Transverse colon (tissue), 4 donors: ENCODE data around the gene CADM1.

ENCODE experiments used
- EP300 ChIP-seq: sonication (generic); formaldehyde crosslinking; IDR thresholded peaks from one replicate; pipeline ENCODE4 v1.6.1; 2017; ENCODE audit warnings: antibody characterized with exemption, low read depth
- POLR2A ChIP-seq: fragments of 450-650 bp; IDR thresholded peaks from one replicate; pipeline ENCODE4 v1.6.1; 2016; ENCODE audit warnings: antibody characterized with exemption, mild to moderate bottlenecking, moderate library complexity
- POLR2AphosphoS5 ChIP-seq, 3 donors: sonication (generic); formaldehyde crosslinking; IDR thresholded peaks; one replicate each; pipeline ENCODE4 v1.6.1; 2016; ENCODE audit warnings: antibody characterized with exemption in 3 of 3
- TF ChIP-seq, protein P1 (sequence below), 5 experiments: fragments of 200-600 bp in 3 of 5; fragments of 450-650 bp in 2 of 5; sonication (generic) in 3 of 5; IDR thresholded peaks; 1 replicate in 2 of 5; 2 replicates in 3 of 5; pipeline ENCODE4 v1.5.1; 2016 to 2017; ENCODE audit warnings: antibody characterized with exemption in 5 of 5, inconsistent platforms in 3 of 5, mild to moderate bottlenecking in 2 of 5, moderate library complexity in 1 of 5

DNA sequence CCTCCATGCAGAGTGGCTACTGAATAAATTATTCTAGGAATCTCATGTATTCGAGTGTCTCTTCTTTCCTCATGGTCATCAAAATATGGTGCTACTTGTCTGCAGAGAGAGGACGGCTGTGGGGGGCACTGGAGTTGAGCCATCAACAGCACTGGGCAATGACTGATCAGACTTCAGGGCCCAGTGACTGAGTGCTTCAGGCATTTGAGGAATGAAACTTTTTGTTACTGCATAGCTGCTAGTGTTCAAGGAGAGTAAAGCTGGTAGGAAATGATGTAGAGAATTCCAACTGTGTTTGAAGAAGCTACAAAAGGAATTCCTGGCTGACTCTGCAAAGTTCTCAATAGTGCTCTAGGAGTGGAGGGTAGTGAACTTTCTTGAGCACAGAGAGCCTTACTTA, 277.7 kb downstream of the CADM1 start:
- TF ChIP-seq POLR2A, result no peak
- TF ChIP-seq POLR2AphosphoS5 (IDR thresholded peaks at IDR 0.05), result no peak
- TF ChIP-seq, protein P1, sequence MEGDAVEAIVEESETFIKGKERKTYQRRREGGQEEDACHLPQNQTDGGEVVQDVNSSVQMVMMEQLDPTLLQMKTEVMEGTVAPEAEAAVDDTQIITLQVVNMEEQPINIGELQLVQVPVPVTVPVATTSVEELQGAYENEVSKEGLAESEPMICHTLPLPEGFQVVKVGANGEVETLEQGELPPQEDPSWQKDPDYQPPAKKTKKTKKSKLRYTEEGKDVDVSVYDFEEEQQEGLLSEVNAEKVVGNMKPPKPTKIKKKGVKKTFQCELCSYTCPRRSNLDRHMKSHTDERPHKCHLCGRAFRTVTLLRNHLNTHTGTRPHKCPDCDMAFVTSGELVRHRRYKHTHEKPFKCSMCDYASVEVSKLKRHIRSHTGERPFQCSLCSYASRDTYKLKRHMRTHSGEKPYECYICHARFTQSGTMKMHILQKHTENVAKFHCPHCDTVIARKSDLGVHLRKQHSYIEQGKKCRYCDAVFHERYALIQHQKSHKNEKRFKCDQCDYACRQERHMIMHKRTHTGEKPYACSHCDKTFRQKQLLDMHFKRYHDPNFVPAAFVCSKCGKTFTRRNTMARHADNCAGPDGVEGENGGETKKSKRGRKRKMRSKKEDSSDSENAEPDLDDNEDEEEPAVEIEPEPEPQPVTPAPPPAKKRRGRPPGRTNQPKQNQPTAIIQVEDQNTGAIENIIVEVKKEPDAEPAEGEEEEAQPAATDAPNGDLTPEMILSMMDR (IDR thresholded peaks at IDR 0.05), result no peak
- no peak for TF ChIP-seq EP300
